ENCODE data around the gene ARID4B. TPM values are rescaled to one million over a fixed set of nuclear protein-coding genes. Genes with fewer than 3 reads are reported as not detected.

ARID4B gene
- total and polyA plus RNA-seq, 2 donors (not counting 1 experiment from before 2014, with no cell fraction given): 15.3 to 42.4 TPM

- no peak overlapping the region for H2AFZ ChIP-seq (ENCODE audit: low read length)
- H3K27me3 ChIP-seq (ENCODE audit: control insufficient read depth, insufficient read depth, low read length): no peaks in the 10 kb centered on the region
- peaks cover 79% of the 10 kb centered on the region for H3K79me2 ChIP-seq (ENCODE audit: control insufficient read depth, insufficient read depth, low read length)
- H4K20me1 ChIP-seq (ENCODE audit: control insufficient read depth, extremely low read depth, insufficient read depth, low read length): peaks cover 5% of the 10 kb centered on the region
- H3K36me3 ChIP-seq (ENCODE audit: control insufficient read depth, insufficient read depth, low read length): no peaks in the 10 kb centered on the region
- peak in 1 of 2 donors; percentile 27 for DNase-seq (ENCODE audit: low read depth in 2 of 2)
- no peaks in the 10 kb centered on the region for H3K4me1 ChIP-seq (ENCODE audit: control insufficient read depth, extremely low read depth, insufficient read depth, low read length)
- no peaks in the 10 kb centered on the region for H3K9me3 ChIP-seq (ENCODE audit: control insufficient read depth, insufficient read depth, low read depth, low read length)
- H3K27ac ChIP-seq (ENCODE audit: insufficient read depth, low read length): no peak overlapping the region
- no peak overlapping the region for H3K4me3 ChIP-seq (replicated peaks in 1 of 4; ENCODE audit: control extremely low read depth in 1 of 4, insufficient read depth in 1 of 4, low read depth in 3 of 4, low read length in 4 of 4)
- no peak overlapping the region for H3K9ac ChIP-seq (ENCODE audit: insufficient read depth, low read length)
- no peak overlapping the region for H3K4me2 ChIP-seq (ENCODE audit: extremely low read depth, insufficient read depth, low read length)
- TF ChIP-seq CTCF (conservative IDR thresholded peaks at IDR 0.05 in 1 of 2, IDR thresholded peaks at IDR 0.05 in 1 of 2; ENCODE audit: low read depth in 1 of 2, low read length in 2 of 2): no peak
- no peak for TF ChIP-seq EZH2 (IDR thresholded peaks at IDR 0.05; ENCODE audit: low read length, missing control alignments)
These were observed 50.3 kb downstream of the ARID4B start for GRCh38 chr1:235277709-235278108.

GRCh38 chr1:235275836-235276235 lies 52.1 kb downstream of the ARID4B start:
- H3K27ac ChIP-seq (ENCODE audit: insufficient read depth, low read length): no peak overlapping the region
- H4K20me1 ChIP-seq (ENCODE audit: control insufficient read depth, extremely low read depth, insufficient read depth, low read length): peaks cover 5% of the 10 kb centered on the region
- H2AFZ ChIP-seq (ENCODE audit: low read length): no peak overlapping the region
- no peak overlapping the region for H3K4me3 ChIP-seq (replicated peaks in 1 of 4; ENCODE audit: control extremely low read depth in 1 of 4, insufficient read depth in 1 of 4, low read depth in 3 of 4, low read length in 4 of 4)
- H3K4me2 ChIP-seq (ENCODE audit: extremely low read depth, insufficient read depth, low read length): no peak overlapping the region
- no peak for DNase-seq (ENCODE audit: low read depth in 2 of 2)
- no peaks in the 10 kb centered on the region for H3K9me3 ChIP-seq (ENCODE audit: control insufficient read depth, insufficient read depth, low read depth, low read length)
- H3K27me3 ChIP-seq (ENCODE audit: control insufficient read depth, insufficient read depth, low read length): no peaks in the 10 kb centered on the region
- no peaks in the 10 kb centered on the region for H3K36me3 ChIP-seq (ENCODE audit: control insufficient read depth, insufficient read depth, low read length)
- no peak for TF ChIP-seq EZH2 (IDR thresholded peaks at IDR 0.05; ENCODE audit: low read length, missing control alignments)
- TF ChIP-seq CTCF (conservative IDR thresholded peaks at IDR 0.05 in 1 of 2, IDR thresholded peaks at IDR 0.05 in 1 of 2; ENCODE audit: low read depth in 1 of 2, low read length in 2 of 2): no peak
- no peak overlapping the region for H3K9ac ChIP-seq (ENCODE audit: insufficient read depth, low read length)
- H3K79me2 ChIP-seq (ENCODE audit: control insufficient read depth, insufficient read depth, low read length): peaks cover 79% of the 10 kb centered on the region
- H3K4me1 ChIP-seq (ENCODE audit: control insufficient read depth, extremely low read depth, insufficient read depth, low read length): no peaks in the 10 kb centered on the region

GRCh38 chr1:235275223-235275622 lies 52.8 kb downstream of the ARID4B start:
- H3K4me1 ChIP-seq (ENCODE audit: control insufficient read depth, extremely low read depth, insufficient read depth, low read length): no peaks in the 10 kb centered on the region
- peaks cover 74% of the 10 kb centered on the region for H3K79me2 ChIP-seq (ENCODE audit: control insufficient read depth, insufficient read depth, low read length)
- H3K9ac ChIP-seq (ENCODE audit: insufficient read depth, low read length): no peak overlapping the region
- no peak overlapping the region for H2AFZ ChIP-seq (ENCODE audit: low read length)
- no peak for DNase-seq (ENCODE audit: low read depth in 2 of 2)
- no peak overlapping the region for H3K4me2 ChIP-seq (ENCODE audit: extremely low read depth, insufficient read depth, low read length)
- no peaks in the 10 kb centered on the region for H3K9me3 ChIP-seq (ENCODE audit: control insufficient read depth, insufficient read depth, low read depth, low read length)
- H3K36me3 ChIP-seq (ENCODE audit: control insufficient read depth, insufficient read depth, low read length): no peaks in the 10 kb centered on the region
- H4K20me1 ChIP-seq (ENCODE audit: control insufficient read depth, extremely low read depth, insufficient read depth, low read length): peaks cover 4% of the 10 kb centered on the region
- no peak overlapping the region for H3K4me3 ChIP-seq (replicated peaks in 1 of 4; ENCODE audit: control extremely low read depth in 1 of 4, insufficient read depth in 1 of 4, low read depth in 3 of 4, low read length in 4 of 4)
- no peak overlapping the region for H3K27ac ChIP-seq (ENCODE audit: insufficient read depth, low read length)
- TF ChIP-seq CTCF (conservative IDR thresholded peaks at IDR 0.05 in 1 of 2, IDR thresholded peaks at IDR 0.05 in 1 of 2; ENCODE audit: low read depth in 1 of 2, low read length in 2 of 2) (no peak), EZH2 (IDR thresholded peaks at IDR 0.05; ENCODE audit: low read length, missing control alignments) (no peak)
- no peaks in the 10 kb centered on the region for H3K27me3 ChIP-seq (ENCODE audit: control insufficient read depth, insufficient read depth, low read length)
